NK-92 treated with Interleukin-12 subunit alpha and Interleukin-12 subunit beta, amount 100 ng/mL, for 24 hours (cell line): ENCODE measurements around the gene DEXI.
A peak's percentile ranks its signal among the peaks of the same experiment; 100 is the strongest.

Source experiments
- DNase-seq: peaks from one replicate; lab custom pipeline; 2025; lab: John Stamatoyannopoulos, UW

DEXI gene

DNA sequence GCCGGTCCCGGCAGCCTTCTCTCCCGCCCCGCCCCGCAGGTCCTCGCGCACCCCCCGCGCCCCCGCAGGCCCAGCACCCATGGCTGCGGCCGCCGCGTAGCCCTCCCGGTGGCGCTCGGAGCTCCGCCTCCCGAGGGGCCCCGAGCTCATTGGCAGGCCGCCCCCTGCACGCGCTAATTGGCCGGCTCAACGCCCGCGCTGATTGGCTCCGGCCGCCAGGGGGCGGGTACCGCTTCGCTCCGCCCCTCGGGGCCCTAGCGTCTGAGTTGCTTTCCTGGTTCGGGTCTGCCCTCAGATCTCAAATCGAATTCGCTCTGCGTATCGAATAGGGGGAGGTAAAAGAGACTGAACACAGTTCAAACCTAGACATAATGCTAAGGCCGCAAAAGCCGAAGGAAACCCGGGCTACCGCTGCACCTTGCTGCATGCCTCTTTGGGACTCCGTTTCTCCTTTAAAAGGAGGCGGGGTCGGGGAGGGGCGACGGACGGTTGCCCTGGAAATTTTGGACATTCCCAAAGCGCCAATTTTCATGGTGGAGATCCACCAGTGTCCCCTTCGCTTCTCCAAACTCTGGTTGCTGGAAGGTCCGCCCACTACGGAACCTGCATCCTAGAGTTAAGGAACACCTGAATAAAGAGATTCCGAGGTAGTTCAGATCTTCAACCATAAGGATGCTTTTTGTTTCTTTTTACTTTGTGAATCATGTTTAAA is at the start of gene DEXI:
Gene DEXI (minus strand): TSS at position 117 of the 712 bp plus-strand sequence. CDS start 463 bp downstream, outside the sequence.
- DNase-seq = peak; percentile 68

DNA sequence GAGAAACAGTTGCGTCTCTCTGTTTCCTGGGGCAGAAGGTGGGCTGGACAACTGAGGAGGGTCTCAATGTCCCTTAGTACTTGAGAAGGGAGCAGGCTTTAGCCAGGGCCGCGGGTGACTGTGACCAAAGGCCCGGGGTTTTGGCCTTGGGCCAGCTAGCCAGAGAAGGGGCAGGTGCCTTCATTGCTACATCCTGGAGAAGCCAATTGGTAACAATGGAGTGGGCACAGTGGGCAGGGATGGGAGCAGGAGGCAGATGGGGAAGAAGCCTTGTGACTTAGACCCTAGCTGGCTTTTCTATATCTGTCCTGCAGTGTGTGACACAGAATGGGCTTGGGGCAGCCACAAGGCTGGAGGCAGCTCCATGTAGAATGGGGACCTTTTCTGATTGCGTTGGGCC is 48.1 kb upstream of the DEXI start:
- DNase-seq = no peak

DNA sequence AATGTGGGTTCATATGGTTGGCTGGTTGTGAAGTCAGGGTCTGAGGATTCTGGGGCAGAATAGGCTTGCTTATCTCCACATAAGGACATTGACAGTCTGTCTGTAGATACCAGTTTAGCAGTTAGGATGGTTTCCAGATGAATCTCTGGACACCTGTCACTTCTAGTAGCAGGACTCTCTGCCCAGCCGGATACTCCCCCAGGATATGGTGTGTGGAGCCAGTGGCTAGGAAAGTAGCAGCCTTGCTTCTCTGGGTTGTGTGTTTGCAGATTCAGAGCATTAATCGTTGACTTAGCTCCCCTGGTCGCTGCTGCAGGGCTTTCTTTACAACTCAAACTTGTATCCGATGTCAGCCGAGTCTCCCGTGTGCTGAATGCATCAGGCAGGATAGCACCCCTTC is 47.3 kb upstream of the DEXI start:
- DNase-seq = no peak

DNA sequence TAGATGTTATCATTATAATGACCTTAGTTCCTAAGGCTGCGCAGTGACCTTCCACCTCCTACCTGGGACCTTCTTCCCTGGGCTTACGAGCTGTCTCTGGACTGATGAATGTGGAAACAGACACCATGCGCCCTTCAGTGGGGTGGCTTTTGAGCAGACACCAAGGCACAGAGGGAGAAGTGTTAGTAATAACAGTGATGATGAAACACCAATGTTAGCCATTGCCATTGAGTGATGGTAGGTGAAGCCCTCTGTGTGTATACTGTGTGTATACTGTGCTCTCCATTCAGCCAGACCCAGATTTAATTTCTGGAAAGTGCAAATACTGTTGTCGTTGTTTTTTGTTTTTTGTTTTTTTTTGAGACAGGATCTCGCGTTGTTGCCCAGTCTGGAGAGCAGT is 46.6 kb upstream of the DEXI start:
- no peak for DNase-seq

DNA sequence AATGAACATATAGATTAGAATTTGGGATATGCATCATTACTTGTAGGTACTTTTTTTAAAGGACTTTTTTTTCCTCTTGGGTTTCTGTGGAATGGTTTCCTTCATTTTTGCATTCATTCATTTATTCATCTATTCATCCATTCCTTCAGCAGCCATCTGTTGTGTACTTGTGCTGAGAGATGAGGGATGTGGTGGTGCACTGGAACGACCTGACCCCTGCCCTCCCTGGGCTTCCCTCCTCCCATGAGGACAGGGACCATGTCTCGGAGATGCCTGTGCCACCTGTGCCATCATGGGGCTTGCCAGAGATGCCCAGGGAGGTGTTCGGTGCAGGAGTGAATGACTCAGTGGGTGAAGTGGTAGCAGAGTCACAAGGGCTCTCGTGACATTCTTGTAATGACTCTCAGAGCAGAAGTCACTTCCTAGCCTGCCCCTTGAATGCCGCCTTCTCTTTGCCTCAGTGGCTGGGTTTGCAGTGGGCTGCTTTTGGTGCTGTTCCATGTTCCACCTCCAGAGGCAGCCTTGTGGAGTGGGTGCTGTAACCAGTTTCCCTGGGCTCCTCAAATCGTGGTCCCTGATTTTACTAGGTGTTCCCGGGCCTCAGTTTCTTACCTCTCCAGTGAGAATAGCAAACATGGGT is 46.0 kb upstream of the DEXI start:
- DNase-seq = no peak

DNA sequence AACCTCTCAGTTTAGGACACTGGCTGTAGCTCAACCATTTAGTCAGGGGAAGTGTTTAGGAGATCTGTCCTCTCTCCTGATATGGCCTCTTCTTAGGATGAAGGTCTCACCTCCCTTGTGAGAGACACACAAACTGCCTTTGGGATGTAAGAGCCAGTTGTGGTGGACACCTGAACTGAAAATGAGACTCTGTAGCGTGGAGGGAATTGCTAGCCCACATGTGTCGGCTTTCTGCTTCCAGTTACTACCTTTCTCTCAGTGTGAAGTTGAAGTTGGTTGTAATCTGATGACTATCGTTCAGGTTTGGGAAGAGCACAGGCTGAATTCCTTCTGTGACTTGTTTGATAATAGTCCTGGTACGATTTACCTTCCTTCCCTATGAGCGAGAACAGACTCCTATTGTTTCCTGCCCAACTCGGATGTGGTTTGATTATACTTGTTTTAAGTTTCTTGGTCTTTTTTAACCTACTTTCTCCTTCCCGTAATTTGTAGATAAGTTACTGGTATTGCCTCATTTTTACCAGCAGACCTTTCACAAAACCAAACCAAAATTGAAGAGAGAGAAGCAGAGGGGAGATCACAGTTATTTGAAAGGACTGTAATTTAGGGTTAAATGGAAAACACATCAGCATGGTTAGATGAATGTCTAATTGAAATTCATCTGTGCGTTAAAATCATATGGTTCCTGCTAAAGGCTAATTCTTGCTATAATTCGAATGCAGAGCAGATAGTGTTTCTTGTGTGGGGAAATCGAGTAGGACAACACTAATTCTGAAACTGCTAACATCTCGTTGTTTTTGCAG is 45.3 kb upstream of the DEXI start:
- DNase-seq = no peak

DNA sequence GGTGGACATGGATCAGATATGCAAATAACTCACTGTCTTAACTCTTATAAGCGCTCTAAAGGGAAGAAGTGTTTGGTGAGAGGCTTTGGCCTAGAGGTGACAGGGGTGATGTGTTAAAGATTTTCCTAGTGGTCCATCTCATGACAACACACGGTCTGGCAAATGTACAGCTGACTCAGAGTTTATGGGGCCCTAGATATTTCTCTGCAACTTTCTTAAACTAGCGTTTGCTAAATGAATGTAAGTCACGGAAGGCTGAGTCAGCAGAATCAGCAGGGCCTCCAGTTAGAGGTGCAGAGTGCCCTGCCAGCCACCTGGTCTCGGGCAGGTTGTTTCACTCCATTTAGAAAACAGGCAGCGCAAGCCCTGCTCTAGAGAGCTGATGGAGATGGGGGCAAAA is 42.2 kb upstream of the DEXI start:
- no peak for DNase-seq

DNA sequence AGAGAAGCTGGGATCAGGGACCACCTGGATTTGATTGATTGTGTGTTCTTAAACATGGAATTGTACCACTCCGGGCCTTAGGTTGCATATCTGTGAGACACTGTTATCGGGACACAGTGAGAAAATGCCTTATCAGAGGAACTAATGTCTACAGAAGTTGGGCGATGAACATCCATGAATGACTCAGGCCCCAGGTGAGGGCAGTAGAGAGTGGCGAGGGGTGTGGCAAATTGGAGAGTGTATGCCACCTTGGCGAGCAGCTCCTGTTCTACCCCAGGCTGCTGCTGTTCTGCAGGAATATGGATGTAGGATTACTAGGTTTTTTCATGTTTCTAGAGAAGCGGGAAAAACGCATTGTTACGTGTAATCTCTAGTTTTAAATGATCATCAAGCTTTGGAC is 40.9 kb upstream of the DEXI start:
- DNase-seq = no peak

DNA sequence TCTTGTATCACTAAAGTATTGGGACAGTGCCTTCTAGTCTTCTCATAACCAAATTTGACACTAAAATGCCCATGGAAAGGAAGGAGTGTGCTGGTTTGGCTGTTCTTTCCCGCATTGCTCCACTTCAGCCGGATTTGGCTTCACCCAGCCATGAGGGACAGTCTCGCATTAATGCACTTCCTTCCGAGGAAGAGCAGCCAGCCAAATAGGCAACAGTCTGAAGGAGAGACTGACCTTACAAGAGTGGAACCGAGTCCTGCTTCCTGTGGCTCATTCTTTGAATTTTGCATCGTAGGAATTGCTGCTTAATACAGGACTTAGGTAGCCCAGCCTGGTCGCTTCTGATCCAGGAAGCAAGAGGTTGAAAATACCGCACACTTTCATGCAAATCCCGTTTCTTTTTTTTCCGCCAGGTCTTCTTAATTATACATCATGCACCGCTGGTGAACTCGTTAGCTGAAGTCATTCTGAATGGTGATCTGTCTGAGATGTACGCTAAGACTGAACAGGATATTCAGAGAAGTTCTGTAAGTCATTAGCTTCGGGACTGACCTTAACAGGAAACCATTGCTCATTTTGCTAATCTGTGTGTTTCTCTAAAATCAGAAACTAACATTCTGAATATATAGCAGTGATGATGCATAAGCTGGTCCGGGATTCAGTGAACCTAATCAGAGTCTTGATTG is 40.3 kb upstream of the DEXI start:
- no peak for DNase-seq

DNA sequence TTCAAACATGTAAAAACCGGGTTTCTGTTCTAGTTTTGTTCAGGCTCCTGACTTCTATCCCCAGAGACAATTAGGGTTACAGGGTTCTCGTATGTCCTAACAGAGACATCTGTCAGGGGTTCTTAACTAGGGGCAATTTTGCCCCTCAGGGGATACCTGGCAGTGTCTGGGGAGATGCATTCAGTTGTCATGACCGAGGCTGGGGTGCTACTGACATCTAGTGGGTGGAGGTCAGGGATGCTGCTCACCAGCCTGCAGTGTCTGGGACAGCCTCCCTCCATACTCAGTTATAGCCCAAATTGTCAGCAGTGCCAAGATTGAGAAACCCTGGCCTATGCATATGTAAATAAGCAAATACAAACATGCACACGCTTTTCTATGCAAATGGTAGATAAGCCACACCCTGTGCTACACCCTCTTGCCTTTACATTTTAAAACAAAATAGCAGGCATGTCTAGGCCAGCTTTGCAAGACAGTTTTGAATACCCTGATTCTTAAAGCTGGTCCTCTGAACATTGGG is 39.5 kb upstream of the DEXI start:
- DNase-seq = no peak

DNA sequence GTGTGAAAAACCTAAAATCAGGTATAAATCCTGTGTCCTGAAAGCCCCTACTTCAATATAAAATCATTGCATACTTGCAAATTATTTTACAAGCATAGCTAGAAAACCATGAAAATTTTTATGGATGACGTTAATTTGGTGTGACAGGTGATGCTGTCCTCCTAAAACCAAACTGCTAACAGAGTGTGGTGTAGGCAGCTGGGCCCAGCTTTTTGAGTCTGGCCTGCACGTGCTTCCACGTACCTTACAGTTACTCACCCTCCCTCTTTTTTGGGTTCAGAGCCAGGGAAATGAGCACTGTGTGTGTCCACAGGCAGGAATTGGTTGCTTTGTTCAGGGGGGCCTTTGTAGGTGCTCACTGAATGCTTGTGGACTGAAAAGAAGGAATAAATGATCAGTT is 38.5 kb upstream of the DEXI start:
- DNase-seq = no peak

DNA sequence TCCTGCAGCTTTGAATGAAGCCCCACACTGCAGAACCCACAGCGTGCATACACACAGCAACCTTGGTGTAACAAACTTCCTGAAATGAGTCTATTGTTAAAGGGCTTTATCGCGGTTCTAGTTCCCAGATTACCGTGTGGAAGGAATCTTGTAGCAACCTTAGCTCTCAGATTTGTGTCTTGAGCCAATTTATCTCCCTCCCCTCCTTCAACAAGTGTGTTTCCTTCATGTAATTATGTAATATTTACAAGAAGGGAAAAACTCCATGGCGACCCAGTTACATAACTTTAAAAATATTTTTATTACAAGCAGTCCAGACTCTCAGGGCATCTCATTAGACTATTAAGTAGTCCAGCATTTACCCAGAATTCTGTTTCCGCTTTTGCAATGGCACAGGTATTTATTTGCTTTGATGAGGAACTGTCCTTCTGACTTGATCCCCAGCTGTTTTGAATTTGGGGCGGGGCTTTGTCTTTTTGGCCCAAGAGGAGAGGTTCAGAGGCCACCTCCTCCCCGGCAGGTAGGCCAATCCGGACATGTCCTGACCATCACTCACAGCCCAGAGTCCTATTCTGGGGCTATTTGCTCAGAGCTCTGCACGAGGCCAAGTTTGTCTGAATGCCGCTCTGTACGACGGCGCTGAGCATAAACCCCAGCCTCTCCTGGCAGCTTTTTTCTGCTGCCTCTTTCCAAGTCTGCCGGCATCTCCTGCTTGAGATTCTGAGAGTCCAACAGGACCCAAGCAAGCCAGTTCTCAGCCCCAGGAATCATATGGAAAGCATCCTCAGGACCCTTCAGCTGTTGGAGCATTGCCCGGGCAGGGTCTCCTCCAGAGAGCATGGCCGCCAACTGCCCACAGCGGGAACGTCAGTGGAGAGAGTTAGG is 37.7 kb upstream of the DEXI start:
- no peak for DNase-seq

DNA sequence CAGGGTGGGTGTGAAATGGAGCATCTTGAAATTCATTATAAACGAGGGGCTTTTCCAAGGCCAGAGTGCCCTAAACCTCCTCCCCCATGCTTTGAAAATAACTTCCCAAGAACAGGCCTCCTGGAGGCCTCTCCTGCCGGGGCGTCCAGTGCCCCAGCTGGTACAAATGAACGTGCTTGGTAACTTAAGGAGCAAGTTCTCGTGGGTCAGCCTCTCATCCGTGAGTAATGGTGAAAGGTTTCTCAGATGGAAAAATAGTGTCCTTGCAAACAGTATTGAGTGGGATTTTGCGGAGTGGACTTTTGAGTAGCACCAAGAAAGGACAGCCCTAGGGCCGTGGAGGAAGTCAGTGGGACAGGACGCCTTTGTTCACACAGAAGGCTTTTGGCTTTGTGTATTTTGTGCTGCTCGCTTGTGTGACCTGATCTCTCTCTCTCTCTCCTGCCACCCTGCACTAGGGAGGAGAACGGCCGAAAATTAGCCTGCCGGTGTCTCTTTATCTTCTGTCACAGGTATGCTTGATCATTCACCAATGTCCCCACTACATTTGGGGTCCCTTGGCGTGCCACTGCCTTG is 36.7 kb upstream of the DEXI start:
- DNase-seq = no peak

DNA sequence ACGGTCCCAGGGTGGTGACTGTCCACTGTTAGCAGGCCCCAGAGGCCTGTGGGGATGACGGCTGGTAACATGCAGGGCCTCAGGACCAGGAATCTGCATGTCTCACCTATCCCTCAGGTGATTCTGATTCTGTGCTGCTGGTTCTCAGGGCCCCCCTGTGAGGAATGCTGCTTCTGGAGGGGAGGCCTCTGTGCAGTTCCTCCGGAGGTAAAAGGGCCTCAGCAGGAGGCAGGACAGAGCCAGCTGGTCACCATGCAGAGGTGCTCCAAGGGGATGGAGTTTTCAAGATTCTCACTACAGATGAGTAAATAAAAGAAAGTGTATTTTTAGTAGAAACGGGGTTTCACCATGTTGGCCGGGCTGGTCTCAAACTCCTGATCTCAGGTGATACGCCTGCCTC is 35.9 kb upstream of the DEXI start:
- DNase-seq = no peak

DNA sequence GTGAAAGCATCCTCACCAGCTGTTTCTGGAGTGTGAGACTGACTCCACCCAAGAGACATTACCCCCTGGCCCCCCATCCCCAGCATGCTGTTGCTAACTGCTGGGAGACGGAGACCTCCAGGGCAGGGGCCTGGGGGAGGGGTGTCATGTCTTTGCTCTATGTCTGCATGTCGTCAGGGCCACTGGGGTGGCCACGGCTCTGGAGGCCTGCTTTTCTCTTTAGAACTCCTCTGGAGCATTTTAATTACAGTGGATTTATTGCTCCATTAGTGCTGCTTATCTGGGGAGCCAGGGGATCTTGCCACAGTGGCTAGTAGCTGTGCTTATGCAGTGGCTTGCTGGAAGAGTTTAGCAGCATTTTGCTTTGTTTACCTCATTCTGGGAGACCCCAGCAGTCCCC is 34.4 kb upstream of the DEXI start:
- no peak for DNase-seq

DNA sequence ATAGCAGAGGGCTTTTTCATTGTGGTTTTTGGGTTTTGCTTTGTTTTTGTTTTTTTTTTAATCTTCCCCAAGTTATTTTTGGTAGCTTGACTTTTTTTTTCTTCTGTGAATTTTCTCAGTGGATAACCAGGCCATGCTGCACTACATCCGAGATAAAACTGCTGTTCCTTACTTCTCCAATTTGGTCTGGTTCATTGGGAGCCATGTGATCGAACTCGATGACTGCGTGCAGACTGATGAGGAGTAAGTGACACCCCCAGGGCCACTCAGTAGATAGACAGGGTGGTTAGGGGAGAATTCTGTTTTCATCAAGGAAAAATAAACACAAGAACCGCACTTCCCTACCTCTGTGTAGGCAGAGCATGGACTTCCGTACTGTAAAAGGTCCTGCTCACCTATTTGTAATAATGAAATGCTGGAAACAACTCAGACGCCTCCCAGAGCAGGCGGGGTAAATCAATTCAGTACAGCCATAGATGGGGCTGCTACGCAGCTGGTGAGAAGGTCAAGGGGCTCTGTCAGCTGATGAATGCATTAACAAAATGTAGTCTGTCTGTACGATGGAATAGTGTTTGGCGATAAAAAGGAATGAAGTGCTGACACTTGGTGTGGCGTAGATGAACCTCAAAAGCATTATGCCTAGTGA is 30.7 kb upstream of the DEXI start:
- DNase-seq = no peak

DNA sequence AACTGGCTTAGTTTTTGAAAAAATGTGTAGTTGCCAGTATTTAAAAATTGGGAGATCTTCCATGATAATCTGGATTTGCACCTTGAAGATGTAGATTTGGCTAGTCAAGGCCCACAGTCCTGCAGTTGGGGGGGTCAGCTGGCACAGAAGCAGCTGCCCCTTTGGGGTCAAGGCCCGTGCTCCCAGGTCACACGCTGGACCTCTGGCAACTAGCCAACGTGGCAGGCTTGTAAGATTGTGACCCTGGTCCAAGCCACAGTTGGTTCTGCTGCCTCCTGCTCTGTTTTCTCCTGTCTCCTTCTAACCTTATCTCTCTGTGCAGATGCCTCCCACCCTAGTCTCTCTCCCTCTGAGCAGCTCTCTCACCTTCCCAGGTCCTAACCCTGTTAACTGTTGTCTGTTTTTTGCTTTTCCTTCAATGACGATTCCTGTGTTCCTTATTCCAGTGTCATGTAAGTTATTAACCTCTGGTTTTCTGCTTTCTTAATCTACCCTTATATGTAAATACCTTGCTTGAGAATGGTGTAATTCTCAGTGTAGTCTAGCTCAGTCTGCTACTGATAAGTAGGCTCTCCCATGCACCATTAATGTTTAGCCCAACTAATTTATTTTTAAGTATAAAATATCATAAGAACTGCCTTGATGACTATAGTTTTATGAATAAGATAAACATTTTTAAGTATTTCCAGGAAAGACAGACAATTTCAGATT is 30.0 kb upstream of the DEXI start:
- DNase-seq = no peak

DNA sequence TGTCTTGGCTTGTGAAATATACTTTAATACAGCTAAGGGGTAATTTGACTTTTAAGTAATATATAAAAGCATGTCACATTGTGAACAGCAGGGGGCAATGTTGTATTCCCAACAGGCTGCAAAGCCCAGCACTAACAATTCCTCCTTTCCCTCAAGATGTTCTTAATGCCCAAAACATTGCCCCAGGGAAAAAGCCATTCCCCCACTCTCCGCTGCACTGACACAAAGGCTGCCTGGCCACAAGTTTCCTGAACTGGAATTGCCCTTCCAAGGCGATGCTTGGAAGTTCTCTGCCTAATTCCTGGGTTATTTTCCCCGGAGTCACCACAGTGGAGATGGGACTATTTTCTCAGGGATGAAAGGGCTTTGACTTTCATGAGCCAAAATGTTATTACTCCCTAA is 29.3 kb upstream of the DEXI start:
- DNase-seq = no peak

DNA sequence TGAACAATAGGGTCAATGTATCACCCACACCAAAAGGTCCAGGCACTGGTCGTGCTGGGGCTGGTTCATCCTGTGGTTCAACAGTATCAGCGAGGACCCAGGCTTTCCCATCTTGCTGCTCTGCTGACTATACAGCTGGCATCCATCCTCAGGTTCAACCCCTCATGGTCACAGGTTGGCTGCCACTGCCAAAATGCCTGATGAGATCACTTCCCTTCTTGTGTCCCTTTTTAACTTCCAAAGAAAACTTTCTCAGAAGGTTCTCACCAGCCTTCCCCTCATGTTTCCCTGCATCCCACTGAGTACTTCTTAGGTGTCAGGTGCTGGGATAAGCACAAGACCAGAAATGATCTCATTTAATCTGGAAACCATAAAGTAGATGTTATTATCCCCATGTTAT is 27.8 kb upstream of the DEXI start:
- no peak for DNase-seq

DNA sequence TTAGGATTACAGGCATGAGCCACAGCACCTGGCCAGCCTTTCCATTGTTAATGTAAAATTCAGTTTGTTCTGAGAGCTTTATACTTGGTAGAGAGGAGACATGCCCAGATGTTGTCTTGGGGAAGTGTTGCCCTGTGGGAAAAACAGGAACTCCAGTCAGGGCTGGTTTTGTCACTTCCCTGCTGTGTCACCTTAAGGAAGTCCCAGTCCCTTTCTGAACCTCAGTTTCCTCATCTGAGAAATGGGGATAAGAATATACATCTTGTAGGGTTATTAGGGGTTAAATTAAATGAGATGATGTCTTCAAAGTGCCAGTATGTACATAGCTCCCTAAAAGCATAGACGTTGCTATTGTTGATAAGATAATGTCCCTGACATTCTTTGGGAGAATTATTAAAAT is 27.3 kb upstream of the DEXI start:
- DNase-seq = no peak
